Activated CD4-positive, alpha-beta T cell treated with anti-CD3 and anti-CD28 coated beads, Interleukin-10, Interleukin-2, amounts not matched to agents 100 ng/mL and 50 ng/mL, durations not matched to agents 16 hours and 8 hours (primary cell): ENCODE data around the gene GRK7.
A peak's percentile ranks its signal among the peaks of the same experiment; 100 is the strongest.
"Not testable (repeated sequence)": the region's sequence is repeated elsewhere in the genome, so short reads cannot be mapped to it uniquely, and the experiment has no call there.

Source experiments
- DNase-seq: peaks from one replicate; pipeline ENCODE4 v3.0.0-alpha.2; 2020

GRK7 gene

DNA sequence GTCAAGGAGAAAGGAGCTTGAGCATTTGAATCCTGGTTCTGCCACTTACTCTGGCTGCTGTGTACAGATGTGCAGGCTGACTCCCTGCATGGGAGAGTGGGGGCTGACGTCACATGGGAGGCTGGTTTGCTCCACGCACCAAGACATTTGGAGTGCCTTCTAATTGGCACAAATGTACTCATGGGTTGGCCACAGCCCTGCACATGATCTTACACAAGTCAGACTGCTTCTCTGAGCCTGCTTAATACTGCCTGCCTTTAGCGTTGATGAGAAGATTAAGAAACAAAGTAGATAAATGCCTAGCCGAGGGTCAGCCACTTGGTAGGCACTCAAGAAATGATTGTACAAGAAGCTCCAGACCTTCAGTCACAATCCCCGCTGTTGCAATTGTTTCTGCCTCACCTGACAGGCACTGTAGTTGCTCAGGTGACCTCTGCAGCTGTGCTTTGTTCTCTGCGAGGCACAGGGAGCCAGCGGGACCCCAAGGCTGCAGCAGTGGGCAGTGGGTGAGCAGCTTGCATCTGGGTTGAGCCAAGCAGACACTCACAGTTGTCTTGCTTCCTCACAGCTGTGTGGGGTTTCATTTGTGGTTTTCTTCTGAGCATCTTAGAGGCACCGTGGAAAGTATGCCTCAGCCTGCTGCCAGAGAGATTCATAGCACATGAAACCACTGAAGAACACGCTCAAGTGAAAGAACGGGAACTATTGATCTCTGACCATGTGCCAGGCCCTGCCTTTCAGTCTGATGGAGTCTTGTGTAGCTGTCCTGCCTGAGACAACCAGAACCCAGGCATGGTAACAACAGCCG is 33.1 kb downstream of the GRK7 start:
- peak; percentile 93 for DNase-seq

DNA sequence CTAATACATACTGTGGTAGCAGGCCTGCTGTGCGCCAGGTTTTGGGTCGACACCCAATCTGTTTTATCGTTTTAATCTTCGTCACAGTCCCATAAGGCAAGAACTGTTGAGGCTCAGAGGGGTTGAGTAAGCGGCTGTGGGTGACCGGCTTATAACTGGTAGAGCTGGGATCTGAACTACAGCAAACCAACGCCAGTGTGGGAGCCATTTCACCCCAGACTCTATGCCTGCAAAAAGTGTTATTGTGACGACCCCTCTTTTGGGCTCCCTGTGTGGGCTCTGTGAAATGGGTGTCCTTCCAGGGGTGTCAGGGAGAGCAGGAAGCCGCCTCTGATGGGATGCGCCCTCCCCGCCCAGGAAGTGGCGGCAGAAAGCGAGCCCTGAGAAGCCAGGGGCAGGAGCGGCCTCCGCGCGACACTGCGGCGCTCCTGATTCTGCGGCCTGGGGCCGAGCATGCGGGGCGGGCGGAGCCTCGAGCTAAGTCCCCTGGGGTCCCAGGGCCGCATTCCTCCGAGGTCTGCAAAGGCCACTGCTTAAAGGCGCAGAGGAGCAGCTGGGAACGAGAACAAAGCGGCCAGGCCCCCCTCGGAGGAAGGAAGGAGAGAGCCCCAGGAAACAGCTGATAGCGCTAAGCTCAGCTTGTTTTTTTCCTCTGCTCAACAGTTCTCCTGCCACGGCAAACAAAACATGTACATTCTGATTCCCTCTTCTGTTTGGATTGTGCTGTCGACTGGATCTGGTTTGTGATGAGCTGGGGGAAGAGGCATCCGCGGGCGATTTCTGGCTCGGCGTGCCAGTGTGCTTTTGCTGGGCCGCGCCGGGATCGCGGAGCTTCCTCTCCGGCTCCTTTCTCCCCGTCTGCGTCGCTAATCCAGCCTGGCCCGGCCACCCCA is 33.9 kb downstream of the GRK7 start:
- peak; percentile 61 for DNase-seq

DNA sequence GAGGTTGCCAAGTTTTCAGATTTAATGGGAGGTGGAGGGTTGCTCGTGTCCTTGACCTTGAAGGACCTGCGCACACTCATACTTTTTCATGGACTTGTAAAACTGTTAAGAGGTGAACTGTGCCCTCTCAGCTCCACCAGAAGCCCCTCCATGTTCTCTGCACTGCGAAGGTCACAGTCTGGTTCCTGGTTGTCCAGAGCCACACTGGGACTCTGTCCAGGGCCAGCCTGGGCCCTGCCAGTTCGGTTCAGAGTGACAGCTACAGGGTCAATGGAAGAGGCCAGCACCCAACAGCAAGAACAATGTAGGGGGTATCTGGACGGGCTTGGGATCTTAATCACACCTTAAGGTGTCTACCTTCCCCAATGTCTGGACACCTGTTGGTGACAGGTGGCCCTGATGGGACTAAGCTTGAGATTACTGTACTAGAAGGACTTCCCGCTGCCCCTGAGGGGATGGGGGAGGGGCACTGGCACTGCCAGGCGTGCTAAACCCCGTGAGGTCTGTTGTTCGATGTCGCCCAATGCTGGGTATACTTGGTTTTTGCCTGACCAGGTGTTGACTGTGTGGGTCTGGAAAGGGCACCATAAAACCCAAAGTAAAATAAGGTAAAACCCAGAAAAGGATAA is 34.7 kb downstream of the GRK7 start:
- DNase-seq, result no peak

DNA sequence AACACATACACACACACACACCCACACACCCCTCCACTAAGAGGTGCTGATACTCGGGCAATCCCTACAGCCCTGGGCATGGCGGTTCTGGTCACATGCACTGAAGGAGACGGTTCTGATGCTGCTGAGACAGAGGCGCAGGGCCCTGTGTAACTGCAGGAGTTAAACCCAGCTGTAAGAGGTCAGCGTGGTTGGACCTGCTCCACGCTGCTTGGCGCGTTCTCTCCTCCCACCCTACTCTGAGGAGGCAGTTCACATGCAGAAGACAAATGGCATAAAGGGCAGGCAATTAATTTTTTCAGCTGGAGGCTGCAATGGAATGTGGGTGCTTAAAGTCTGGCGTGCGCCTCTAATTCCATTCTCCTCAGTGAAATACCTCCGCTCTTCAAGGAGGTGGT is 35.2 kb downstream of the GRK7 start:
- no peak for DNase-seq

DNA sequence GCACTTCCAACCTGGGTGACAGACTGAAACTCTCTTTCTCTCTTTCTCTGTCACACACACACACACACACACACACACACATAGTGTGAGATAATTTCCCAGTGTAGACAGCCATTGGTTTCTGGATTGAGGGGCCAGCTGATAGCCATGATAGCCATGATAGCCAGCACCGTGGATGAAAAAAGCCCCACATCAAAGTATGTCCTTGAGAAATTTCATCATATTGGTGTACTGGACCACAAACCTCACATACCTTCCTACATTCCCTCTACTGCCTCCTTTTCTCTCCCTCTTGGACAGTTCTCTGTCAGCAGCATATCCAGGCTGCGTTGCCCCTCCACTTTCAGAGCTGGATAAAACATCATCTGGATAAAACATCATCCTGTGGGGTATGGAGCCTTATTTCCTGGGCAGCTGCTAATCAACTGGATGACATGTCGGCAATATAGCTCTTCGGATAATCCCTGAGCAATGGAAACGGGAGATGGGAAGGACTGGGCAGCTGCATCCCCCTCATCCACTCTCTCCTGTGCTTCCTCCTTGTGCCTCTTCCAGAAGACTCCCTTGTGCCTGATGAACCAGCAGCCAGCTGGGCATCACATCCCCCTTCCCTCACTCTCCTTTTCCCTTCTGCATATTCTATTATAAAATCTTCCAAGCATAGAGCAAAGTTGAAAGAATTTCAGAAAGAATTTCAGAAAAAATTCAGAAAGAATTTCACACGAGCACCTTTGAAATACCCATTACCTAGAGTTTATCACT is 39.3 kb downstream of the GRK7 start:
- no peak for DNase-seq

DNA sequence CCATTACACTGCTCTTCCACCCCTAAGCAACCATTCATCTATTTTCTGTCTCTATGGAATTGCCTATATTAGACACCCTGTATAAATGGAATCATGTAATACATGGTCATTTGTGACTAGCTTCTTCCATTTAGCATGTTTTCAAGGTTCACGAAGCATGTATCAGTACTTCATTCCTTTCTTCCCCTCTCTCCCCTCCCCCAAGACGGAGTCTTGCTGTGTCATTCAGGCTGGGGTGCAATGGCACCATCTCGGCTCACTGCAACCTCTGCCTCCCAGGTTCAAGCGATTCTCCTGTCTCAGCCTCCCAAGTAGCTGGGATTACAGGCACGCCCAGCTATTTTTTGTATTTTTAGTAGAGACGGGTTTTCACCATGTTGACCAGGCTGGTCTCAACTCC is 40.3 kb downstream of the GRK7 start:
- not testable (repeated sequence) for DNase-seq

DNA sequence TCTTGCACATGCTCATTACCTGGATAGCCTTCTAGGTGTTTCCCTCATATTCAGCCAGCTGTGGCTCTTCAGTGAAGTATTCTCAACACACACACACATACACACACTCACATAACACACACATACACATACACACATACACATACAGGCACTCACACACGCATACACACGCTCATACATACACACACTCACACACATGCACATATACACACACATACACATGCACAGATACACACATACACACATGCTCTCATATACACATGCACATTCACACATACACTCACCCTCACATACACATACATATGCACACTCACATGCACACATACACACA is 41.2 kb downstream of the GRK7 start:
- no peak for DNase-seq

DNA sequence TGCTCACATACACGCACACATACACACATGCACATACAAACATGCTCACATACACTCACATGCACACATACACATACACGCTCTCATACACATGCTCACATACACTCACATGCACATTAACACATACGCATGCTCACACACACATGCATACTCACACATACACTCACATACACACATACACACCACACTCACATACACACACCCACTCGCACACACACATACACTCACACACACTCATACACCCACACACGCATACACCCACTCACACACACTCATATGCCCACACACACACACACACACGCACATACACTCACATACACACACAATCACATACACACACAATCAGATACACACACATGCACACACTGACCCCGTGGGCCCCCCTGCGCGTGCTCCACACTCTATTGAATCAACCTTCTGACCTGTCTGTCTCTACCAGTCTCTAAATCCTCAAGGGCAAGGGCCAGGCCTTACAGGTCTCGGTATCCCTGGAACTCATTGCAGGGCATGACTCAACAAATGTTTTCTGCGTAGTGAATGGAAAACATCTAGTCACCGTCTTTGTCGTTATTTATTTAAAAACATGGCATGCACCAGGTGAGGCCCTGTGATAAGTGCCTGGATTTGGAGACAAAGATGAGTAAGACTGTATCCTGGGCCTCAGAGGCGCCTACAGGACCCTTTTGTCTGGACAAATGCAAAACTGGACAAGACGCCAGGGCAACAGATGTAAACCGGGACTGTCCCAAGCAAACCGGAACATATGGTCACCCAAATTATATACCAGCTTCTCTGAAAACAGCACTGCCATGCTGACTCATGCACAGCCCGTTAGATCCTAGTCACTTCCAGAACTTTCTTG is 41.8 kb downstream of the GRK7 start:
- DNase-seq, result no peak

DNA sequence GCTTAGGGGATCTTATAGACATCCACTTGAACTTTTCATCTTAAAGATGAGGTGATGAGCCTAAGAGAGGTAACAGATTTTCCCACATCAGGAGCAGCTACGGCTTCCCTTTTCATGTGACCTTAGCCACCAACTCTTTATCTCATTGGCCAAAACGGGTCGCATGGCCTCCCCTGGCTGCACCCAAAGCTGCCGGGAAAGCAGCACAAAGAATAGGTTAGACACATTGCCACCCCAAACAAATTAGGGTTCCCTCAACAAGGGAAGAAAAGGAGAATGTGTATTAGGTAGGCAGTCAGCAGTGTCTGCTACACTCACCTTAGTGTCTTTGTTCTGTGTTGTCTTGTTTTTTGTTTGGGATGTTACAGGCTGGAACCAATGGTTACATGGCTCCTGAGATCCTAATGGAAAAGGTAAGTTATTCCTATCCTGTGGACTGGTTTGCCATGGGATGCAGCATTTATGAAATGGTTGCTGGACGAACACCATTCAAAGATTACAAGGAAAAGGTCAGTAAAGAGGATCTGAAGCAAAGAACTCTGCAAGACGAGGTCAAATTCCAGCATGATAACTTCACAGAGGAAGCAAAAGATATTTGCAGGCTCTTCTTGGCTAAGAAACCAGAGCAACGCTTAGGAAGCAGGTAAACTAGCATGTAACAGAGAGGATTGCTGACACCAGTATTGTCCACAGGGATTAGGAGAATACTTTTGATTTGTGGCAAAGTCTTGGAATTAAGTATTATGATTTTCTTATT is 44.2 kb downstream of the GRK7 start:
- DNase-seq, result no peak

DNA sequence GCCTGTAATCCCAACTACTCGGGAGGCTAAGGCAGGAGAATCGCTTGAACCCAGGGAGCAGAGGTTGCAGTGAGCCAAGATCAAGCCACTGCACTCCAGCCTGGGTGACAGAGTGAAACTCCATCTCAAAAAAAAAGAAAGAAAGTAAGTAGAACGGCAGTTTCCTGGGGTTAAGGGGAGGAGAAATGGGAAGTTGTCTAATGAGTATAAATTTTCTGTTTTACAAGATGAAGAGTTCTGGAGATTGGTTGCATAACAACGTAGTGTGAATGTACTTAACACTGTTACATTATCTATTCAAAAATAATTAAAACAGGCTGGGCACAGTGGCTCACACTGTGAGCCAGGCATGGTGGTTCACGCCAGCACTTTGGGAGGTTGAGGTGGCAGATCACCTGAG is 45.4 kb downstream of the GRK7 start:
- no peak for DNase-seq

DNA sequence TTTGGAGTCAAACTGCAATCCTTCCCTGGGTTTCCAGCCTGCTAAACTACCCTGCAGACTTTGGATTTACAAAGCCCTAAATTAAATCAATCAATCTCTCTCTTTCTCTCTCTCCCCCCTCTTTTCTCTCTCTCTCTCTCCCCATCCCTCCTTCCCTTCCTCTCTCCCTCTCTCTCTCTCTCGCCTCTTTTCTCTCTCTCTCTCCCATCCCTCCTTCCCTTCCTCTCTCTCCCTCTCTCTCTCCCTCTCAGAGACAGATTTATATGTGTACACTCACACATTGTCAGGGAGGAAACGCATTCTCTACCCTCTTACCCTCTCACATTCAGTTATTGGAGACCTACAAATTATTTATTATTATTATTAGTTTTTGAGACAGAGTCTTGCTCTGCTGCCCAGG is 47.0 kb downstream of the GRK7 start:
- DNase-seq, result no peak

DNA sequence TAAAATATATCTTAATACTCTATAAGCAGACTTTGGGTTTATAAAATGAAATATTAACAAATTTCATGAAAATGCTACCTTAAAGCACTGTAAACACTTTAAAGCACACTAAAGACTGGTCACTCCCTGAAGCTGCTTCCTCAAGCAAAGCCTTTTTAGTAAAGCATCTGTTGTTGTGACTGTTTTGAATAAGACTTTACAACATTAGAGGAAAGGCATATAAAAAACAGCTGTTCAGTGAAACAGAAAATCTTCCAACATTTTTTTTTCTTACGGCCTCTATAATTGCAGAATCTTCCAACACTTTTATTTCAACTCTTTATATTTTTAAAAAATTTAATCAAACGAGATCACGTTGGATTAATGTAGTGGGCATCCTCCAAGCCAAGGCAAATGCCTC is 48.1 kb downstream of the GRK7 start:
- DNase-seq, result no peak

DNA sequence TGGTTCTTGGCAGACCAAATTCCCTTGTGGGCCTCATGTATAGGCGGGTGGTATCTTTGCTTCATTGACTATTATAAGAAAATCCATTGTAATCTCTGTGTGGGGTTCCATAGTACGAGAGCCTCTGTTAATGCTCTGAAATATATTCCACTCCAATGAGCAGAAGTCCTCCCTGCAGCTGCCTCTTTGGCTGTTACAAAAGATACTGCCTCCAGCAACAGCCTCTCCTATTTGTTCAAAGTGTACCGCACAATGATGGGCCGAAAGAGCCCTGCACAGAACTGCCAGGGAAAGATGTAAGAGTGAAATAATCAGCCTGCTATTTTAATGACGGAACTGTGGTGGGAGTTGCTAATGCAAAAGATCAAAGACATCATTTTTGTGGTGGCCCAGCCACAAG is 48.9 kb downstream of the GRK7 start:
- no peak for DNase-seq

DNA sequence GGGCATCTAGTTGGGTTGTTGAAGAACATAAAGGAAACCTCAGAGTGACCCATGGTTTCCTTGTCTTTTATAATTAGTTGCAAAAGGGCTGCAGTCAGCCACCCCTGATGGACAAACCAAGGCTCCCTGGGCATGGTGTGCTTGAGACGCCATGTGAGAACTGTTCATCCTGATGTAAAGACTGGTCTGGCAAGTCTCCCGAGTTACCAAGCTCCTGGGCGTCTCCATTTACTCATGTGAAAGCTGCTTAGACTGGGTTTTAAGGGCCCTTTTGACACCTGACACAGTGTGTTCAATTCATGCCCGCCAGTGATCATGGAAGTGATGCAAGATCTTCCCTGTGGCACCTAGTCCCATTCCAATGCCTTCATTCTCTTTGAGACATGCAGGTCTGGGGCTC is 49.4 kb downstream of the GRK7 start:
- DNase-seq, result no peak
